ENCODE data around the gene EMILIN2. TPM values are rescaled to one million over a fixed set of nuclear protein-coding genes. Genes with fewer than 3 reads are reported as not detected.

Gene EMILIN2
- total and polyA plus RNA-seq, 8 donors: 2.0 to 120 (median 5.7) TPM

DNA sequence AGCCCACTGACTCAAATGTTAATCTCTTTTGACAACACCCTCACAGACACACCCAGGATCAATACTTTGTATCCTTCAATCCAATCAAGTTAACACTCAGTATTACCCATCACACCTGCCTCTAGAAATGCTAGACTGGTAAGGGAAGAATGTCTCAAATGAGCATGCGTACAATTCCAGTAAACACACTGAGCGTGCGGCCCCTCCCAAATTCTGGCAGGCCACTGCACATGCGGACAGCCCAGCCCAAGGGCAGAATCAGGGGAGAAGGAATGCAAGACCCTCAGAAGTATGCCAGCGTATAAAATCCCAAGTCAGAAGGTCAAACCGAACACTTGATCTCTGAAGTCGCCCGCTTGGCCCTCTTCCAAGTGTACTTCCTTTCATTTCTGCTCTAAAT, 7.6 kb upstream of the EMILIN2 start:
- no peak for TF ChIP-seq EP300 (IDR thresholded peaks at IDR 0.05)
- no peak for TF ChIP-seq CTCF (IDR thresholded peaks at IDR 0.05)
- TF ChIP-seq POLR2A (IDR thresholded peaks at IDR 0.05): no peak
- TF ChIP-seq POLR2AphosphoS5 (IDR thresholded peaks at IDR 0.05): no peak
- Histone ChIP-seq H3K4me3 (no peak overlapping the region), H3K9me3 (peaks cover 0 to 15% (median 3%) of the 10 kb centered on the region in 4 donors), H3K36me3 (no peaks in the 10 kb centered on the region), H3K27ac (no peak overlapping the region), H3K27me3 (peaks cover 0 to 18% (median 0%) of the 10 kb centered on the region in 3 donors), H3K4me1 (no peaks in the 10 kb centered on the region)
- intact Hi-C loops (cut with DNase I; ENCODE audit: low total_unique reads): no loop called here
- no peak for DNase-seq
- 78 to 83% (median 81%) methylated on average over 8 of the region's 8 CpGs for WGBS, 5 donors

DNA sequence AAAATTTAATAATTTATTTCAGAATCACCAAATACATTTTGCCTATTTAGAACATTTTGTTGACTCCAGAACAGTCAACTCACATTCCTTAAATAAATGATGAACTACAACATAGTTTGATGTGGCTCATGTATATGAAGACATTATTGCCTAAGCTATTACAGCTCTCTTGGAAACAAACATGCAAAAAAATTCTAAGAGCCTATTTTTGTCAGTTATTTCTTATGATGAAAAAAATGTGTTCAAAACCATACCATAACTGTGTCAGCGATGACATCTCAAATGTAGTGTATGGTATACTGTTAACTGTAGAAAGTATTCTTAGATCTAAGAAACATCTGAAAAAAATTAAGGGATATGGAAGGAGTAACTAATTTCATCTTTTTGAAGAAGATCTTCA, 6.3 kb upstream of the EMILIN2 start:
- intact Hi-C loops (cut with DNase I; ENCODE audit: low total_unique reads): no loop called here
- 92 to 100% (median 96%) methylated on average over 1 of the region's 1 CpG for WGBS, 5 donors
- Histone ChIP-seq H3K4me3 (no peak overlapping the region), H3K27me3 (peaks cover 0 to 31% (median 4%) of the 10 kb centered on the region in 3 donors), H3K4me1 (no peaks in the 10 kb centered on the region), H3K9me3 (peaks cover 0 to 15% (median 3%) of the 10 kb centered on the region in 4 donors), H3K36me3 (no peaks in the 10 kb centered on the region), H3K27ac (no peak overlapping the region)
- TF ChIP-seq POLR2A (IDR thresholded peaks at IDR 0.05) (no peak), POLR2AphosphoS5 (IDR thresholded peaks at IDR 0.05) (no peak), EP300 (IDR thresholded peaks at IDR 0.05) (no peak), CTCF (IDR thresholded peaks at IDR 0.05) (no peak)
- DNase-seq: no peak

GRCh38 chr18:2843146-2843545, 3.7 kb upstream of the EMILIN2 start:
- no peak overlapping the region for H3K27ac ChIP-seq
- 70 to 86% (median 84%) methylated on average over 5 to 6 of the region's 6 CpGs for WGBS, 5 donors
- H3K4me1 ChIP-seq: peaks cover 19 to 26% (median 21%) of the 10 kb centered on the region in 4 donors
- no peaks in the 10 kb centered on the region for H3K36me3 ChIP-seq
- H3K27me3 ChIP-seq: peaks cover 4 to 57% (median 26%) of the 10 kb centered on the region in 3 donors
- H3K4me3 ChIP-seq: no peak overlapping the region
- intact Hi-C loops (cut with DNase I; ENCODE audit: low total_unique reads): no loop called here
- no peak for DNase-seq
- H3K9me3 ChIP-seq: peaks cover 0 to under 1% (median 0%) of the 10 kb centered on the region in 4 donors
- no peak for TF ChIP-seq POLR2A (IDR thresholded peaks at IDR 0.05)
- no peak for TF ChIP-seq EP300 (IDR thresholded peaks at IDR 0.05)
- no peak for TF ChIP-seq POLR2AphosphoS5 (IDR thresholded peaks at IDR 0.05)
- TF ChIP-seq CTCF (IDR thresholded peaks at IDR 0.05): no peak

DNA sequence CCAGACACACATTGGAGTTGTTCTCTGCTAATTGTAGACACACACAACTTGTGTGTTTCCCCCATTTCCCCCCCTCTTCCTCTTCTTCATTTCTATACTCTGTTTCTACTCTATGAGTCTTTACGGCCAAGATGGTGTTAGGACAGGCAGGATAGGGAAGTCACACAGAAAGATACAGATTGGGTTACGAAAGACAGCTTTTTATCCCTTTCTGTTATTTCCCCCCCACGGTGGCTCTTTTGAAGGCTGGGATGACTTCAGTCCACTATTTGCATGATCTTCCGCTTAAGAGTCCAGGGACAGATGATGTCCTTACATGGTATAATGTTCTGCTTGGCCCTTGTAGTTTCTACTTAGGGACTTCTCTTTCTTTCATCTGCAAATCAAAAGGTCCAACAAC, 1.6 kb upstream of the EMILIN2 start:
- Histone ChIP-seq H3K36me3 (no peaks in the 10 kb centered on the region), H3K4me3 (no peak overlapping the region), H3K4me1 (peaks cover 19 to 34% (median 24%) of the 10 kb centered on the region in 4 donors), H3K27ac (no peak overlapping the region), H3K9me3 (no peaks in the 10 kb centered on the region), H3K27me3 (peaks cover 4 to 70% (median 35%) of the 10 kb centered on the region in 3 donors)
- DNase-seq: no peak
- intact Hi-C loops (cut with DNase I; ENCODE audit: low total_unique reads): no loop called here
- no peak for TF ChIP-seq POLR2A (IDR thresholded peaks at IDR 0.05)
- TF ChIP-seq EP300 (IDR thresholded peaks at IDR 0.05): no peak
- TF ChIP-seq POLR2AphosphoS5 (IDR thresholded peaks at IDR 0.05): no peak
- TF ChIP-seq CTCF (IDR thresholded peaks at IDR 0.05): no peak
- 75 to 83% (median 81%) methylated on average over 4 of the region's 4 CpGs for WGBS, 5 donors
